GM12878 (cell line): ENCODE measurements around the gene CD83. TPM values are rescaled to one million over a fixed set of nuclear protein-coding genes. Genes with fewer than 3 reads are reported as not detected.

ENCODE experiments used
- ATF7 ChIP-seq: fragments of 450-650 bp; IDR thresholded peaks from 2 replicates; pipeline ENCODE4 v1.6.1; 2016; ENCODE audit warnings: low read depth, mild to moderate bottlenecking
- BCL11A ChIP-seq: IDR thresholded peaks from 2 replicates; pipeline ENCODE4 v1.6.1; 2011; ENCODE audit warnings: low read depth, low read length
- EGR1 ChIP-seq, 2 experiments: IDR thresholded peaks; 1 replicate in 1 of 2; 2 replicates in 1 of 2; pipeline ENCODE4 v1.6.1; 2011 to 2012; ENCODE audit warnings: low read depth in 2 of 2, low read length in 2 of 2, borderline replicate concordance in 1 of 2, mild to moderate bottlenecking in 1 of 2, moderate library complexity in 1 of 2
- ESRRA ChIP-seq: IDR thresholded peaks from 2 replicates; pipeline ENCODE4 v1.6.1; 2012; ENCODE audit warnings: mild to moderate bottlenecking, low read length, improper control_type of control experiment
- FOXK2 ChIP-seq: fragments of 450-650 bp; IDR thresholded peaks from 2 replicates; pipeline ENCODE4 v1.6.1; 2017; ENCODE audit warnings: mild to moderate bottlenecking, moderate library complexity
- MEF2A ChIP-seq: IDR thresholded peaks from 2 replicates; pipeline ENCODE4 v1.6.1; 2011; ENCODE audit warnings: low read depth, mild to moderate bottlenecking, low read length, moderate library complexity; ENCODE audit not compliant: insufficient read depth
- MLLT1 ChIP-seq: fragments of 450-650 bp; IDR thresholded peaks from 2 replicates; pipeline ENCODE4 v1.6.1; 2016; ENCODE audit warnings: mild to moderate bottlenecking
- PAX8 ChIP-seq: fragments of 450-650 bp; IDR thresholded peaks from 2 replicates; pipeline ENCODE4 v1.6.1; 2017; ENCODE audit warnings: mild to moderate bottlenecking, moderate library complexity
- PKNOX1 ChIP-seq: fragments of 450-650 bp; IDR thresholded peaks from 2 replicates; pipeline ENCODE4 v1.6.1; 2016; ENCODE audit warnings: mild to moderate bottlenecking
- PRDM15 ChIP-seq: fragments of 450-650 bp; formaldehyde crosslinking; IDR thresholded peaks from 2 replicates; pipeline ENCODE4 v1.4.0; 2020; ENCODE audit warnings: mild to moderate bottlenecking, moderate library complexity
- RELA ChIP-seq: fragments of 450-650 bp; IDR thresholded peaks from 2 replicates; pipeline ENCODE4 v1.8.0; 2014; ENCODE audit warnings: borderline replicate concordance; ENCODE audit not compliant: partially characterized antibody
- RUNX3 ChIP-seq: IDR thresholded peaks from 2 replicates; pipeline ENCODE4 v1.6.1; 2012; ENCODE audit warnings: low read length, inconsistent platforms
- ZBTB11 ChIP-seq: fragments of 450-650 bp; formaldehyde crosslinking; IDR thresholded peaks from 2 replicates; pipeline ENCODE4 v1.5.0; 2022; ENCODE audit warnings: mild to moderate bottlenecking, missing genetic modification characterization
- ZBTB4 ChIP-seq: fragments of 450-650 bp; formaldehyde crosslinking; IDR thresholded peaks from 2 replicates; pipeline ENCODE4 v1.4.0; 2022; ENCODE audit warnings: mild to moderate bottlenecking, moderate library complexity
- ZNF24 ChIP-seq: fragments of 450-650 bp; IDR thresholded peaks from 2 replicates; pipeline ENCODE4 v1.6.1; 2017; ENCODE audit warnings: antibody characterized with exemption, mild to moderate bottlenecking
- polyA plus RNA-seq, 11 experiments: library from polyadenylated mRNA; depleted of rRNA in 4 of 11; unstranded in 6 of 11; stranded (reverse) in 5 of 11; fragments of >200 nt; fragmentation: Nextera tagmentation in 4 of 11; fragmentation: Illumina TruSeq in 1 of 11; extraction: Ambion mirVana in 4 of 11; extraction: Trizol in 1 of 11; gene quantifications; 1 replicate in 1 of 11; 2 replicates in 10 of 11; pipeline versions ENCODE4 v1.2.1 to v1.2.3, GENCODE V29; 2011 to 2016; ENCODE audit warnings: inconsistent platforms in 2 of 11, missing spikeins in 2 of 11, low read depth in 1 of 11
- total RNA-seq, 4 experiments: library from RNA; depleted of rRNA in 3 of 4; stranded (reverse); fragments of >200 nt in 3 of 4; fragmentation: Illumina TruSeq in 1 of 4; extraction: Trizol in 1 of 4; gene quantifications; 2 replicates each; pipeline versions ENCODE4 v1.2.1 to v1.2.3, GENCODE V29; 2013 to 2021

The CD83 gene
- total and polyA plus RNA-seq, 10 of the 15 experiments (the other 5 are each of a cell fraction or from before 2014, with no cell fraction given): 76.1 to 174 (median 129) TPM

- TF ChIP-seq ZBTB11 (CRISPR knock-in tag): no peak
- peak; percentile 98 for TF ChIP-seq ATF7
- TF ChIP-seq PRDM15 (CRISPR knock-in tag): no peak
- TF ChIP-seq MEF2A: peak; percentile 95
- no peak for TF ChIP-seq ZNF24
- TF ChIP-seq RELA: no peak
- peak; percentile 86 for TF ChIP-seq RUNX3
- peak in 1 of 2 experiments; percentile 93; a peak in 2 of 3 replicates for TF ChIP-seq EGR1 (IDR thresholded peaks at IDR 0.05; ENCODE audit: borderline replicate concordance in 1 of 2, low read depth in 2 of 2, low read length in 2 of 2)
- peak; percentile 87; the same call in 1 of the 2 replicates for TF ChIP-seq BCL11A
- TF ChIP-seq PAX8: no peak
- TF ChIP-seq ESRRA: no peak
- peak; percentile 65; the same call in 1 of the 2 replicates for TF ChIP-seq PKNOX1
- no peak for TF ChIP-seq ZBTB4
- no peak for TF ChIP-seq MLLT1
- no peak for TF ChIP-seq FOXK2
These were observed 4.4 kb downstream of the CD83 start (continued) for GRCh38 chr6:14121936-14122344.
